Neural progenitor cell (in vitro differentiated cells): ENCODE measurements around the gene PTPN22. TPM values are rescaled to one million over a fixed set of nuclear protein-coding genes. Genes with fewer than 3 reads are reported as not detected.

Source experiments
- DNase-seq: peaks from one replicate; pipeline ENCODE4 v3.0.0-alpha.2; 2016; ENCODE audit warnings: low spot score
- H2AFZ ChIP-seq: fragments of 200-600 bp; sonication (generic); replicated peaks from 2 replicates; pipeline ENCODE4 v1.6.1; 2016; ENCODE audit warnings: antibody characterized with exemption
- H3F3A ChIP-seq: fragments of 200-600 bp; sonication (generic); 2 replicates; pipeline ENCODE4 v1.6.1; 2016; ENCODE audit warnings: antibody characterized with exemption, low read depth
- H3K27ac ChIP-seq: fragments of 200-600 bp; sonication (generic); 2 replicates; pipeline ENCODE4 v1.5.1; 2016; ENCODE audit warnings: mild to moderate bottlenecking
- H3K27me3 ChIP-seq: fragments of 200-600 bp; sonication (generic); 2 replicates; pipeline ENCODE4 v1.6.1; 2016; ENCODE audit warnings: mild to moderate bottlenecking, moderate library complexity
- H3K36me3 ChIP-seq: fragments of 200-600 bp; sonication (generic); 2 replicates; pipeline ENCODE4 v1.5.1; 2016
- H3K4me1 ChIP-seq: fragments of 200-600 bp; sonication (generic); 2 replicates; pipeline ENCODE4 v1.6.1; 2016; ENCODE audit warnings: mixed run types
- H3K4me2 ChIP-seq: fragments of 200-600 bp; sonication (generic); 2 replicates; pipeline ENCODE4 v1.6.1; 2016
- H3K4me3 ChIP-seq: fragments of 200-600 bp; sonication (generic); 2 replicates; pipeline ENCODE4 v1.5.1; 2016
- H3K79me2 ChIP-seq: fragments of 200-600 bp; sonication (generic); 2 replicates; pipeline ENCODE4 v1.6.1; 2016; ENCODE audit warnings: low read depth
- H3K9ac ChIP-seq: fragments of 200-600 bp; sonication (generic); 2 replicates; pipeline ENCODE4 v1.6.1; 2016
- H3K9me3 ChIP-seq: fragments of 200-600 bp; sonication (generic); 2 replicates; pipeline ENCODE4 v1.5.1; 2016; ENCODE audit warnings: low read depth
- H4K20me1 ChIP-seq: fragments of 200-600 bp; sonication (generic); 2 replicates; pipeline ENCODE4 v1.6.1; 2016; ENCODE audit warnings: low read depth
- H3K27ac Mint-ChIP-seq: 3 replicates; pipeline ENCODE4 v1.8.0; 2021; ENCODE audit warnings: mixed read lengths
- H3K27me3 Mint-ChIP-seq: 2 replicates; pipeline ENCODE4 v1.8.0; 2022; ENCODE audit warnings: low read depth, mild to moderate bottlenecking, inconsistent platforms, moderate library complexity, mixed read lengths; ENCODE audit not compliant: insufficient read depth
- H3K36me3 Mint-ChIP-seq: 3 replicates; pipeline ENCODE4 v1.8.0; 2021; ENCODE audit warnings: mixed read lengths
- H3K4me1 Mint-ChIP-seq: 3 replicates; pipeline ENCODE4 v1.8.0; 2021; ENCODE audit warnings: mixed read lengths
- H3K4me3 Mint-ChIP-seq: 3 replicates; pipeline ENCODE4 v1.8.0; 2021; ENCODE audit warnings: mild to moderate bottlenecking, moderate library complexity, mixed read lengths
- H3K9me3 Mint-ChIP-seq: 3 replicates; pipeline ENCODE4 v1.8.0; 2020; ENCODE audit warnings: mixed read lengths
- EZH2 ChIP-seq: fragments of 200-600 bp; sonication (generic); IDR thresholded peaks from 2 replicates; pipeline ENCODE4 v1.6.1; 2017; ENCODE audit warnings: antibody characterized with exemption, mild to moderate bottlenecking, moderate library complexity
- EZH2phosphoT487 ChIP-seq: fragments of 200-600 bp; sonication (generic); IDR thresholded peaks from 2 replicates; pipeline ENCODE4 v1.6.1; 2017; ENCODE audit warnings: antibody characterized with exemption
- total RNA-seq: library from RNA; depleted of rRNA; stranded (reverse); fragments of >200 nt; gene quantifications from 2 replicates; pipeline ENCODE4 v1.2.3, GENCODE V29; 2015; ENCODE audit warnings: low replicate concordance
- TF ChIP-seq, protein P1 (sequence below): fragments of 200-600 bp; sonication (generic); IDR thresholded peaks from 2 replicates; pipeline ENCODE4 v1.5.1; 2017; ENCODE audit warnings: antibody characterized with exemption, mild to moderate bottlenecking

PTPN22 gene
- total RNA-seq, 1 donor from 2014 or later: not detected

DNA sequence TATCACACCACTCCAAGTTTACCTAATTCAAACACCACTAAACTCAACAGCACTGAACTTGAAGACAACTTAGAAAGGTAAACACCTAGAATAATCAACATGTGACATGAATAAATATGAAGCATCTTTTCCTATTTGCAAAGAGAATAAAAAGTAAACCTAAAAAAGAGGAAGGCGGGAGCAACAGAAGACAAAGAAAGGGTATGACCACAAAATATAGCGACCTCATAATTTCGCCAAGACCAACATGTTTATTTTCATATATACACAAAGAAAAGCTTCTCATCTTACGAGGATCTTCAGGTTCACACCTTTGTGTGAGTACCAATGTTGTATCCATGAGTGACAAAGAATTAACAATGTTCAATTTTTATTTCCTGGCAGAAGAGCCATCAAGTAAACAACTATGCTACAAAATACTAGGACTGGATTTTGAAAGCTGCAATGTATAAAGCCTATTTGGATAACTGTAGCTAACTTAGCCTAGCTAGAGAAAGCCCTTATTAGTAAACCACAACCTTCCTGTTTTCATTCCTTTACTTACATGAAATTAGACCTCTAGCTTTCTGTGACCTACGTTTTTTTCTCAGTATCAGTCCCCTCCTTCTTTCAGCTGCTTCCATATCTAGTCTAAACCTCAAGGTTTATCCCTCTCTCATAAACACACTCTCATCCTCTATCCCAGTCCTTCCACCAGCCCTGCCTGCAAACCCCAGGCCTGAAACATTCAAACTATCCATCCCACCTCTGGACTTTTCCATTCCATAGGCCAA, 91.0 kb downstream of the PTPN22 start:
- H3K36me3 ChIP-seq: peaks cover 6% of the 10 kb centered on the region
- no peak overlapping the region for H3K27ac ChIP-seq
- H3K4me1 ChIP-seq: peaks cover 14% of the 10 kb centered on the region
- TF ChIP-seq, protein P1, sequence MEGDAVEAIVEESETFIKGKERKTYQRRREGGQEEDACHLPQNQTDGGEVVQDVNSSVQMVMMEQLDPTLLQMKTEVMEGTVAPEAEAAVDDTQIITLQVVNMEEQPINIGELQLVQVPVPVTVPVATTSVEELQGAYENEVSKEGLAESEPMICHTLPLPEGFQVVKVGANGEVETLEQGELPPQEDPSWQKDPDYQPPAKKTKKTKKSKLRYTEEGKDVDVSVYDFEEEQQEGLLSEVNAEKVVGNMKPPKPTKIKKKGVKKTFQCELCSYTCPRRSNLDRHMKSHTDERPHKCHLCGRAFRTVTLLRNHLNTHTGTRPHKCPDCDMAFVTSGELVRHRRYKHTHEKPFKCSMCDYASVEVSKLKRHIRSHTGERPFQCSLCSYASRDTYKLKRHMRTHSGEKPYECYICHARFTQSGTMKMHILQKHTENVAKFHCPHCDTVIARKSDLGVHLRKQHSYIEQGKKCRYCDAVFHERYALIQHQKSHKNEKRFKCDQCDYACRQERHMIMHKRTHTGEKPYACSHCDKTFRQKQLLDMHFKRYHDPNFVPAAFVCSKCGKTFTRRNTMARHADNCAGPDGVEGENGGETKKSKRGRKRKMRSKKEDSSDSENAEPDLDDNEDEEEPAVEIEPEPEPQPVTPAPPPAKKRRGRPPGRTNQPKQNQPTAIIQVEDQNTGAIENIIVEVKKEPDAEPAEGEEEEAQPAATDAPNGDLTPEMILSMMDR: no peak
- TF ChIP-seq EZH2phosphoT487 (no peak), EZH2 (no peak)
- H3K9me3 ChIP-seq: no peaks in the 10 kb centered on the region
- H3K36me3 Mint-ChIP-seq: peaks cover 24% of the 10 kb centered on the region
- no peak overlapping the region for H2AFZ ChIP-seq
- no peak for DNase-seq
- peaks cover 82% of the 10 kb centered on the region for H3K79me2 ChIP-seq
- H4K20me1 ChIP-seq: peaks cover 40% of the 10 kb centered on the region
- no peaks in the 10 kb centered on the region for H3F3A ChIP-seq
- no peak overlapping the region for H3K4me2 ChIP-seq
- no peaks in the 10 kb centered on the region for H3K4me1 Mint-ChIP-seq
- no peak overlapping the region for H3K4me3 Mint-ChIP-seq
- no peaks in the 10 kb centered on the region for H3K27me3 Mint-ChIP-seq
- H3K9ac ChIP-seq: no peak overlapping the region
- H3K27ac Mint-ChIP-seq: no peak overlapping the region
- no peak overlapping the region for H3K4me3 ChIP-seq
- no peaks in the 10 kb centered on the region for H3K27me3 ChIP-seq
- no peaks in the 10 kb centered on the region for H3K9me3 Mint-ChIP-seq

DNA sequence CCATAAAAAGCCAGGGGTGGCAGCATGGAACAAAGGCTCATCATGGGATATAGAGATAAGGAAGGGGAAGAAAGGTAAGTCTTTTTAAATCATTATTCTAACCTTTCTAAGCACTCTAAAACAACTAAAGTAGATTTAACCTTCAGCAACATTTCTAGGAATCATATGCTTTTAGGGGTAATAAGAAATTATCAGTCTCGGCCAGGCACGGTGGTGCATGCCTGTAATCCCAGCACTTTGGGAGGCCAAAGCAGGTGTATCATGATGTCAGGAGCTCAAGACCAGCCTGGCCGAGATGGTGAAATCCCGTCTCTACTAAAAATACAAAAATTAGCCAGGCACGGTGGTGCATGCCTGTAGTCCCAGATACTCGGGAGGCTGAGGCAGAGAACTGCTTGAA, 92.0 kb downstream of the PTPN22 start:
- Histone ChIP-seq H4K20me1 (peaks cover 30% of the 10 kb centered on the region), H3K79me2 (peaks cover 72% of the 10 kb centered on the region), H3K4me2 (no peak overlapping the region), H2AFZ (no peak overlapping the region), H3K9me3 (no peaks in the 10 kb centered on the region), H3F3A (no peaks in the 10 kb centered on the region), H3K4me1 (peaks cover 14% of the 10 kb centered on the region), H3K4me3 (no peak overlapping the region), H3K27me3 (no peaks in the 10 kb centered on the region), H3K36me3 (peaks cover 6% of the 10 kb centered on the region), H3K27ac (no peak overlapping the region), H3K9ac (no peak overlapping the region)
- peaks cover 25% of the 10 kb centered on the region for H3K36me3 Mint-ChIP-seq
- no peak for DNase-seq
- no peak overlapping the region for H3K4me3 Mint-ChIP-seq
- no peaks in the 10 kb centered on the region for H3K9me3 Mint-ChIP-seq
- no peaks in the 10 kb centered on the region for H3K4me1 Mint-ChIP-seq
- TF ChIP-seq, protein P1: no peak
- TF ChIP-seq EZH2phosphoT487 (no peak), EZH2 (no peak)
- H3K27ac Mint-ChIP-seq: no peak overlapping the region
- no peaks in the 10 kb centered on the region for H3K27me3 Mint-ChIP-seq

DNA sequence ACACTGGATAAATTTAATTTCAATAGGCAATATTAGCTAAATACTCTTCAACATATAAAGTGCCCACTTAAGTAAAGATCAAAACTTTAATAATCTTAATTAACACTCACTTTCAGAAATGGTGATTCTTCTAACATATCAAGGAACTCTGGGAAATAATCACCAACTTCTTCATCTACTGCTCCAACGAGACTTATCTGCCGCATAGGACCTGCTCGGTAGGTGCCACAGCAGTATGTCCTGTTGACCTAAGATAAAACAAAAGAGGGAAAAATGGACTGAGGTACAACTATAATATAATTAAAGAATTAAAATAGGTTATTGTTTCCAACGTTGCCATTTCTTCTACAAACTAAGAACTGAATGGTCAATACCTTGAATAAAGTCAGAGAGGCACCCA, 94.0 kb downstream of the PTPN22 start:
- Mint-ChIP-seq H3K36me3 (peaks cover 25% of the 10 kb centered on the region), H3K27me3 (no peaks in the 10 kb centered on the region), H3K9me3 (no peaks in the 10 kb centered on the region), H3K4me1 (no peaks in the 10 kb centered on the region), H3K27ac (no peak overlapping the region), H3K4me3 (no peak overlapping the region)
- no peaks in the 10 kb centered on the region for H3K27me3 ChIP-seq
- no peak overlapping the region for H2AFZ ChIP-seq
- no peak overlapping the region for H3K4me2 ChIP-seq
- no peaks in the 10 kb centered on the region for H3F3A ChIP-seq
- H3K79me2 ChIP-seq: peaks cover 59% of the 10 kb centered on the region
- TF ChIP-seq, protein P1: no peak
- no peak for TF ChIP-seq EZH2phosphoT487
- no peak for TF ChIP-seq EZH2
- peaks cover 6% of the 10 kb centered on the region for H3K36me3 ChIP-seq
- H4K20me1 ChIP-seq: peaks cover 18% of the 10 kb centered on the region
- no peaks in the 10 kb centered on the region for H3K9me3 ChIP-seq
- peaks cover 12% of the 10 kb centered on the region for H3K4me1 ChIP-seq
- no peak overlapping the region for H3K27ac ChIP-seq
- DNase-seq: no peak
- H3K9ac ChIP-seq: no peak overlapping the region
- H3K4me3 ChIP-seq: no peak overlapping the region
